Stimulated activated CD4-positive, alpha-beta T cell treated with anti-CD3 and anti-CD28 coated beads, Interleukin-1b, Interleukin-23, amount 100 ng/mL, for 4 hours (primary cell): ENCODE results near the gene GIMAP8.
"Not testable (repeated sequence)": the region's sequence is repeated elsewhere in the genome, so short reads cannot be mapped to it uniquely, and the experiment has no call there.

Experiments
- DNase-seq, 2 donors: peaks; one replicate each; pipeline ENCODE4 v3.0.0-alpha.2; 2020; ENCODE audit warnings: low read depth in 2 of 2

GIMAP8 gene

GRCh38 chr7:150435390-150436073 is 14.9 kb upstream of the GIMAP8 start:
- DNase-seq, result no peak

GRCh38 chr7:150439967-150440366 is 10.5 kb upstream of the GIMAP8 start:
- no peak for DNase-seq

- no peak for DNase-seq
Measured at GRCh38 chr7:150441524-150441923, 8.9 kb upstream of the GIMAP8 start.

GRCh38 chr7:150442811-150443210 is 7.6 kb upstream of the GIMAP8 start:
- DNase-seq, result no peak

GRCh38 chr7:150443793-150444540 is 6.5 kb upstream of the GIMAP8 start:
- DNase-seq, result no peak

GRCh38 chr7:150444674-150445365 is 5.6 kb upstream of the GIMAP8 start:
- DNase-seq, result no peak

- no peak for DNase-seq
Measured at GRCh38 chr7:150446288-150446938, 4.0 kb upstream of the GIMAP8 start.

- DNase-seq, result no peak
Measured at GRCh38 chr7:150447966-150448788, 2.3 kb upstream of the GIMAP8 start.

- DNase-seq, result peak; percentile 75 to 86
Measured at GRCh38 chr7:150448789-150449147, 1.7 kb upstream of the GIMAP8 start.

GRCh38 chr7:150449206-150449952 is 1.1 kb upstream of the GIMAP8 start:
- no peak for DNase-seq

- DNase-seq, result peak; percentile 43 to 48
Measured at GRCh38 chr7:150451097-150451793, 815 bp downstream of the GIMAP8 start.

- DNase-seq, result peak in 1 of 2 donors; percentile 18
Measured at GRCh38 chr7:150451833-150452461, 1.5 kb downstream of the GIMAP8 start.

GRCh38 chr7:150453181-150453580 is 2.8 kb downstream of the GIMAP8 start:
- DNase-seq, result no peak

- DNase-seq, result no peak
Measured at GRCh38 chr7:150453892-150454291, 3.5 kb downstream of the GIMAP8 start.

GRCh38 chr7:150457064-150457463 is 6.6 kb downstream of the GIMAP8 start:
- DNase-seq, result not testable (repeated sequence)

GRCh38 chr7:150458235-150458634 is 7.8 kb downstream of the GIMAP8 start:
- no peak for DNase-seq

GRCh38 chr7:150458756-150459155 is 8.3 kb downstream of the GIMAP8 start:
- DNase-seq, result no peak

GRCh38 chr7:150461520-150461919 is 11.1 kb downstream of the GIMAP8 start:
- no peak for DNase-seq

GRCh38 chr7:150462413-150462812 is 12.0 kb downstream of the GIMAP8 start:
- DNase-seq, result no peak

- no peak for DNase-seq
Measured at GRCh38 chr7:150463461-150463860, 13.0 kb downstream of the GIMAP8 start.
